ENCODE measurements around the gene NGFR.

DNA sequence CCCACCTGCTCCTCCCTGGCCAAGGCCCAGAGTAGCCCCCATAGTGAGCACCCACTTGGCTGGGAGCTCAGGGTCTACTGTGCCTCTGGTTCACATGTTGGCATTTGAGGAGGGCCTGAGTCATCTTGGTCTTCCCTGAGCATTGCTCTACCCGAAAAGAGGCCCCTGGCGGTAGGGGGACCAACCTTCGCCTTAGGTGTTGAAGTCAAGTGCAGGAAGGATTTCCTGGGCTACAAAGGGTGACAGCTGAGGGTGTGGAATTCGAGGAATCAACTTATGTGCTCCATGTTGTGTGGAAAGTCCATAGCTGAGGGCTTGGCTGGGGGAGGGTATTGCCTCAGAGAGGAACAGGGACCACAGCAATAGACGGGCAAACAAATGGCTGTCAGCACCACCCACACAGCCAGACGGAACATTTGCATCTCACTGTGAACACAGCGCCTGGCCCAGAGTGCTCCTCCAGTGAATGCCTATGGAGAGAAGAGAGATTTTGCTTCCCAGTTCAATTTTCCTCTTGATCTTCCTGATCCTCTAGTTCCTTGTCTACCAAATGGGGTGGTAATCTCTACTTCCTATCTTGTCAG lies 35.6 kb upstream of the NGFR start:
- TF ChIP-seq POLR2A (IDR thresholded peaks at IDR 0.05): no peak
- TF ChIP-seq, protein P1, sequence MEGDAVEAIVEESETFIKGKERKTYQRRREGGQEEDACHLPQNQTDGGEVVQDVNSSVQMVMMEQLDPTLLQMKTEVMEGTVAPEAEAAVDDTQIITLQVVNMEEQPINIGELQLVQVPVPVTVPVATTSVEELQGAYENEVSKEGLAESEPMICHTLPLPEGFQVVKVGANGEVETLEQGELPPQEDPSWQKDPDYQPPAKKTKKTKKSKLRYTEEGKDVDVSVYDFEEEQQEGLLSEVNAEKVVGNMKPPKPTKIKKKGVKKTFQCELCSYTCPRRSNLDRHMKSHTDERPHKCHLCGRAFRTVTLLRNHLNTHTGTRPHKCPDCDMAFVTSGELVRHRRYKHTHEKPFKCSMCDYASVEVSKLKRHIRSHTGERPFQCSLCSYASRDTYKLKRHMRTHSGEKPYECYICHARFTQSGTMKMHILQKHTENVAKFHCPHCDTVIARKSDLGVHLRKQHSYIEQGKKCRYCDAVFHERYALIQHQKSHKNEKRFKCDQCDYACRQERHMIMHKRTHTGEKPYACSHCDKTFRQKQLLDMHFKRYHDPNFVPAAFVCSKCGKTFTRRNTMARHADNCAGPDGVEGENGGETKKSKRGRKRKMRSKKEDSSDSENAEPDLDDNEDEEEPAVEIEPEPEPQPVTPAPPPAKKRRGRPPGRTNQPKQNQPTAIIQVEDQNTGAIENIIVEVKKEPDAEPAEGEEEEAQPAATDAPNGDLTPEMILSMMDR (IDR thresholded peaks at IDR 0.05): no peak
- TF ChIP-seq POLR2AphosphoS5 (IDR thresholded peaks at IDR 0.05): no peak
